Measurements from ENCODE around the gene SMIM3.
"Not testable (repeated sequence)": the region's sequence is repeated elsewhere in the genome, so short reads cannot be mapped to it uniquely, and the experiment has no call there.

Gene SMIM3, protein sequence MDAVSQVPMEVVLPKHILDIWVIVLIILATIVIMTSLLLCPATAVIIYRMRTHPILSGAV

GRCh38 chr5:150778517-150779396 is at the start of gene SMIM3:
TSS of gene SMIM3 (plus strand) at chr5:150778757. CDS start at chr5:150795441, 16,684 bp downstream.
- DNase-seq (ENCODE audit: low spot score) = peak; percentile 70

GRCh38 chr5:150729859-150730258 is 48.7 kb upstream of the SMIM3 start:
- TF ChIP-seq, protein P1, sequence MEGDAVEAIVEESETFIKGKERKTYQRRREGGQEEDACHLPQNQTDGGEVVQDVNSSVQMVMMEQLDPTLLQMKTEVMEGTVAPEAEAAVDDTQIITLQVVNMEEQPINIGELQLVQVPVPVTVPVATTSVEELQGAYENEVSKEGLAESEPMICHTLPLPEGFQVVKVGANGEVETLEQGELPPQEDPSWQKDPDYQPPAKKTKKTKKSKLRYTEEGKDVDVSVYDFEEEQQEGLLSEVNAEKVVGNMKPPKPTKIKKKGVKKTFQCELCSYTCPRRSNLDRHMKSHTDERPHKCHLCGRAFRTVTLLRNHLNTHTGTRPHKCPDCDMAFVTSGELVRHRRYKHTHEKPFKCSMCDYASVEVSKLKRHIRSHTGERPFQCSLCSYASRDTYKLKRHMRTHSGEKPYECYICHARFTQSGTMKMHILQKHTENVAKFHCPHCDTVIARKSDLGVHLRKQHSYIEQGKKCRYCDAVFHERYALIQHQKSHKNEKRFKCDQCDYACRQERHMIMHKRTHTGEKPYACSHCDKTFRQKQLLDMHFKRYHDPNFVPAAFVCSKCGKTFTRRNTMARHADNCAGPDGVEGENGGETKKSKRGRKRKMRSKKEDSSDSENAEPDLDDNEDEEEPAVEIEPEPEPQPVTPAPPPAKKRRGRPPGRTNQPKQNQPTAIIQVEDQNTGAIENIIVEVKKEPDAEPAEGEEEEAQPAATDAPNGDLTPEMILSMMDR (IDR thresholded peaks at IDR 0.05; ENCODE audit: extremely low read depth, missing control alignments) = no peak
- DNase-seq (ENCODE audit: low spot score) = no peak

More at GRCh38 chr5:150778517-150779396, at the start of gene SMIM3:
- TF ChIP-seq, protein P1 (IDR thresholded peaks at IDR 0.05; ENCODE audit: extremely low read depth, missing control alignments) = peak; percentile 71

- no peak for DNase-seq (ENCODE audit: low spot score)
- TF ChIP-seq, protein P1 (IDR thresholded peaks at IDR 0.05; ENCODE audit: extremely low read depth, missing control alignments) = no peak
Measured at GRCh38 chr5:150731669-150732242, 46.8 kb upstream of the SMIM3 start.

- peak; percentile 49 for DNase-seq (ENCODE audit: low spot score)
- TF ChIP-seq, protein P1 (IDR thresholded peaks at IDR 0.05; ENCODE audit: extremely low read depth, missing control alignments) = peak; percentile 15
Measured at GRCh38 chr5:150734579-150735384, 43.8 kb upstream of the SMIM3 start.

DNA sequence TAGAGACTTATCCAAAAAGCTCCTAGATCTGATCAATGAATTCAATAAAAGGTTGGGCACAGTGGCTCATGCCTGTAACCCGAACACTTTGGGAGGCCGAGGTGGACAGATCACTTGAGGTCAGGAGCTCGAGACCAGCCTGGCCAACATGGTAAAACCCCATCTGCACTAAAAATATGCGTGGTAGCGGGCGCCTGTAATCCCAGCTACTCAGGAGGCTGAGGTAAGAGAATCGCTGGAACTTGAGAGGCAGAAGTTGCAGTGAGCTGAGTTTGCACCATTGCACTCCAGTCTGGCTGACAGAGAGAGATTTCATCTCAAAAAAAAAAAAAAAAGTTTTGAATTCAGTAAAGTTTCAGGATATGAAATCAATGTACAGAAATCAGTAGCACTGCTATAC is 39.7 kb upstream of the SMIM3 start:
- no peak for DNase-seq (ENCODE audit: low spot score)
- TF ChIP-seq, protein P1 (IDR thresholded peaks at IDR 0.05; ENCODE audit: extremely low read depth, missing control alignments) = no peak

GRCh38 chr5:150740992-150741391 is 37.6 kb upstream of the SMIM3 start:
- DNase-seq (ENCODE audit: low spot score) = no peak
- TF ChIP-seq, protein P1 (IDR thresholded peaks at IDR 0.05; ENCODE audit: extremely low read depth, missing control alignments) = no peak

- DNase-seq (ENCODE audit: low spot score) = not testable (repeated sequence)
Measured at GRCh38 chr5:150742455-150743141, 36.0 kb upstream of the SMIM3 start.

GRCh38 chr5:150743142-150743488 is 35.4 kb upstream of the SMIM3 start:
- DNase-seq (ENCODE audit: low spot score) = not testable (repeated sequence)

Measured in GM20000 (cell line).